ENCODE data around the gene NPEPL1.

Gene NPEPL1

DNA sequence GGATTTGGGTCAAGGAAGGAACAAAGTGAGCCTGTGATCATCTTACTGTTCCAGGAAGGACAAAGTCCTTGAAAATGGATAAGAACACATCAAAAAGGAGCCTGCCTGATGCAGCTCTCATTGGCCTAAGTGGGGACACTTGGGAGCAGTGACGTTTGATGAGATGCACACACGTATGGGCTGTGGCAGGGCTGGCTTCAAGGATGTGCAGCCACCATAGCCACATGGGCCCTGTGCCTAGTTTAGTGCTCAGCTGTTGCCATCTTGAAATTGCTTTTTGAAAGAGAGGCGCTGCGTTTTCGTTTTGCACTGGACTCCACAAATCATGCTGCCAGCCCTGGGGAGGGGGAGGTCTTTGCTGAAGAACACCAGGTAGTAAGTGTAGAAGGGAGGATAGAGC lies 6.6 kb upstream of the NPEPL1 start:
- DNase-seq, result no peak

DNA sequence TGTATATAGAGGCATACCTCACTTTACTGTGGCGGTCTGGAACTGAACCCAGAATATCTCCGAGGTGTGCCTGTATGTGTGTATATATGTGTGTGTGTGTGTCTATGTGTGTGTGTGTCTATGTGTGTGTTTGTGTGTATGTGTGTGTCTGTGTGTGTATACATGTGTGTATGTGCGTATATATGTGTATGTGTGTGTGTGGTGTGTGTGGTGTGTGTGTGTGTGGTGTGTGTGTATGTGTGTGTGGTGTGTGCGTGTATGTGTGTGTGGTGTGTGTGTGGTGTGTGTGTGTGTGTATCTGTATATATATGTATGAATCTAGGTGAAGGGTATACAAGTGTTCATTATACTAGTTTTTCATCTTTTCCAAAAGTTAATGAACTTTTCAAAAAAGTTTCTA lies 4.2 kb upstream of the NPEPL1 start:
- DNase-seq, result no peak

GRCh38 chr20:58688840-58689239 lies 3.8 kb upstream of the NPEPL1 start:
- DNase-seq, result no peak

DNA sequence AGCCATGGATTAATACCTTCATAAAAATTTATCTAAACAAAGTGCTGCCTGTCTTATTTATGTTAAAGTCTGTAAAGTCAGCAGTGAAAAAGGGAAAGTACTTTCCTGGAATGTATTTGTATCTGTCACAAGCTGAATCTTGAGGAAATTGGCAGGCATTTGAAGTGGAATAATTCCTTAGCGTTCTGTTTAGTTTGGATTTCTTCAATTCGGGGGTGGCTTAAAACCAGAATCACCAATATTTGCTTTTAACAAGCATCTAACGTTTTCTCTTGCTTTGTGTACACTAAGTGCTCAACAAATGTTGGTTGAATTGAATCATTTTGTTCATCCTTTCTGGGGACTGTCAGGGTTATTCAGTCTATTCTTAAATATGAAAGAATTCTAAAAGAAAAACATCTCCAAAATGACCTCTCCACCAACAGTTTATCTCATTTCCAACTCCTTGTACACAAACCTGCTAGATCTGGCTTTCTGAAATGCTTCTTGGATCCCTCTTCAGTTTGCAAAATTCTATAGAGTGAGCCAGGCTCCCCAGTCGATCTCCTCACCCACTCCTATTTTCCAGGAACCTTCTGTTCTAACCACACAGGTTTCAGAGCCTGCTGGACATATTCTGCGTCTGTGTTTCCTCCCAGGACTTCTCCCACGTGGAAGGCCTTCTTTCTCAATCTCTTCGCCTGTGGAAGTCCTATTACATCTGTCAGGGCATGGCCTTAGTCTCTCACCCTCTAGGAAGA lies 2.0 kb upstream of the NPEPL1 start:
- no peak for DNase-seq

DNA sequence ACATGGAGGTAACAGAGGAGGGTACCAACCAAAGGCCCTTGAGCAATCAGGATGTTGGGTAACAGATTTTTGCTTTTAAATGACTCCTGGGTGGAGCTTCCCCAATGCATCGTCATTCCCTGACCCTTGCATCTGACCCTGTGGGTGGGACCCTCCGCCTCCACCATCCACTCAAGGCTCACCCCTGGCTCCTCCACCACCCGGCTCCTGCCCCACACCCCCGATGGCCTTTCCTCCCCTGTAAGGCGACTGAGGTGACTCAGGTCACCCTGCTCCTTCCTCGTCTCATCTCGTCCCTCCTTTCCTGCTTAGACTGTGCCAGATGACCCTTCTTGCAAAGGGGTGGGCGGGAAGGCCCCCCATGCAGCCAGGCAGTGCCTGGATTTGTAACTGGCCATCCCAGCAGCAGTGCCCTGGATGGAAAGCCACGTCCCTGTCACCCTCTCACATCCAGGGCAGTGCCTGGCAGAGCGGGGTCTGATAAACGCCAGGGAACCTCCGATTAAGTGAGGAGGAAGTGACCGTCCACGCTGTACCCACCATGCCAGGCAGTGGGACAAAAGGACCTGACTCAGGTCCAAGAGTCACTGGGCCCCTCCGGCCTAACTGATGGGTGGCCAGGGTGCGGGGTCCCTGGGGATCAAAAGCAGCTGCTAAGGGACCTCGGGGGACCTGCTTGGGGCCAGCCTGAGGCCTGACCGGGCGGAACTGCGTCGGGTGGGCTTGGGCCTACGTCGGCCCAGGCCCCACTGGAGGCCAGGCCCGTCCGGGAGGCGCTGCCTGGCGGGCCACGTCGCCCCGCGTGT lies 624 bp upstream of the NPEPL1 start:
- no peak for DNase-seq

GRCh38 chr20:58693226-58694006 lies 816 bp downstream of the NPEPL1 start:
- no peak for DNase-seq

DNA sequence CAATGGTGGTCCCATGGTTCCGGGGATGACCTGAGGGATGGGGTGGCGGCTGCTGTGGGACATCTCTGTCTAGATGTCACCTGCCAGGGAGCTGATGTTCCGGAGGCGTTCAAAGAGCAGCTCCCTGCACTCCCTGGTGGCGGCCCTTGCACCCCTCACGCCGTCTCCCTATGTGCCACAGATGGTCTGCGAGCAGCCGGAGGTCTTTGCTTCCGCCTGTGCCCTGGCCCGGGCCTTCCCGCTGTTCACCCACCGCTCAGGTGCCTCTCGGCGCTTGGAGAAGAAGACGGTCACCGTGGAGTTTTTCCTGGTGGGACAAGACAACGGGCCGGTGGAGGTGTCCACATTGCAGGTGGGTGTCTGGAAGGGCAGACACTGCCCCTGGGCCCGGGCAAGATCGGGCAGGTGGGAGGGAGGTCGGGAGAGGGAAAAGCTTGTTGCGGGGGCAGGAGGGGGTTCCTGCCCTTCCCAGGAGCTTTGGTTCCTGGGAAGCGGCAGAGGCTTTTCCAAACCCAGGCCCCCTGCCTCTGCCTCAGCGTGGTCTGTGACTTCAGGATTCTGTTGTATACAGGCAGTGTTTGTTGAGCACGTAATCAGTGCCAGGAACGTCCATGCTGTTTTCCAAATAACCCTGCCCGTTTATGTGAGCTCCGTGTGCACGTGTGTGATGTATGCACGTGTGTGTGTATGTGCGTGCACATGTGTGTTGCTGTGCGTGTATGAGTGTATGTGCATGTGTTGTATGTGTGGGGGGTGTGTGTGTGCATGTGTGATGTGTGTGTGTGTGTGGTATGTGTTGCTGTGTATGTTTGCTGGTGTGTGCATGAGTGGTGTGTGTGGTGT lies 1.9 kb downstream of the NPEPL1 start:
- no peak for DNase-seq

DNA sequence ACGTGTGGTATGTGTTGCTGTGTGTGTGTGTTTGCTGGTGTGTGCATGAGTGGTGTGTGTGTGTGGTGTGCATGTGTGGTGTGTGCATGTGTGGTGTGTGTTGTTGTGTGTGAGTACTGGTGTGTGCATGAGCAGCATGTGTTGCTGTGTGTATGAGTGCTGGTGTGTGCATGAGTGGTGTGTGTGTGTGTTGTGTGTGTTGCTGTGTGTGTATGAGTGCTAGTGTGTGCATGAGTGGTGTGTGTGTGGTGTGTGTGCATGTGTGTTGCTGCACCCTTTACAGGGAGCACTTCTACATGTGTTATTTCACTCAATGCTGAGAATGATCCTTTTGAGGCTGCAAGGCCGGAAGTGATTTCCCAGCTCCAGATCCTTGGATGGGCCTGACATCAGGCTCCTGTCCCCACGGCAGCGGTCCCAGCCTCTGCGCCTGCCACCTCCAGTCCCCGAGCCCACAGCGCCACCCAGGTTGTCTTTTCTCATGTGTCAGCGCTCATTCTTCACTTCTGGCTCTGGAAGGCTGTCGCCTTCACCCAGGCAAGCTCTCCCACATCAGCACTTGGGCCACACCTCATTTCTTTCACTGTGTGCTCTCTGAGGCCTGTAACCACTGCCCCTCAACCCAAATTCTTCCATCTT lies 2.6 kb downstream of the NPEPL1 start:
- no peak for DNase-seq

- no peak for DNase-seq
Measured at GRCh38 chr20:58695895-58696375, 3.3 kb downstream of the NPEPL1 start.

GRCh38 chr20:58696411-58696961 lies 3.9 kb downstream of the NPEPL1 start:
- DNase-seq, result no peak

GRCh38 chr20:58697201-58697866 lies 4.7 kb downstream of the NPEPL1 start:
- DNase-seq, result no peak

GRCh38 chr20:58697867-58698703 lies 5.5 kb downstream of the NPEPL1 start:
- no peak for DNase-seq

DNA sequence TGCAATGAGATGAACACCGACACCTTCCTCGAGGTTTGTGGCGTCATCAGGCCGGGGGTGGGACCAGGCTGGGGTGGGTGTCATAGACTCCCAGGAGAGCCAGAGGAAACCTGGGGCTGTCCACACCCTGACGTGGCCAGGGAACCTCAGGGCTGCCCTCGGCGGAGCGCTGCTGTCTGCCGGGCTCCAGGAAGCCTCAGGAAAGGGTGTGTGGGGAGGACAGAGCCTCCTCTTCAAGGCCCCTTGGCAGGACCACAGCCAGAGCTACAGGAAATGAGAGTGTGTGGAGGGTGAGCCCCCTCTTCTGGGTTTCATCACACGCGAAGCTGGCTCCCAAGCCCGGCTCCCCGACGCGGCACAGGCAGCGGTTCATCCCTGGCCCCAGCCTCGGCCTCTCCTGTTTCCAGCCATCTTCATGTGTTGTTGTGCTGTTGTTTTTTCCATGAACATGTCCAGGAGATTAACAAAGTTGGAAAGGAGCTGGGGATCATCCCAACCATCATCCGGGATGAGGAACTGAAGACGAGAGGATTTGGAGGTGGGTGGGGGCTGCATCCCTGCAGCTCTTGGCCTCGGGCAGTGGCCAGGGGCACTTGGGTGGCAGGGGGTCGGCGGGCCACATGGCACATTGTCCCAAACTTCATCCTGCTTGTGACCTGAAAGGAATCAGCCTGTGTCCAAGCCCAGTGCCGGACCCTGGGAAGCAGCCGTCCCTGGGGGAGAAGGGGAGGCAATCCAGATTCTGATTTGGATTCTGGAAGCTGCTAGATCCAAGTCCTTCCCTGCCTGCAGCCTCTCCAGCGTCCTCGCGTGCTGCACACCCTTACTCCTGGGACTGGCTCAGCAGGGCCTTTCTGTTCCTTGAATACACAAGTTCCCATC lies 6.4 kb downstream of the NPEPL1 start:
- no peak for DNase-seq

DNA sequence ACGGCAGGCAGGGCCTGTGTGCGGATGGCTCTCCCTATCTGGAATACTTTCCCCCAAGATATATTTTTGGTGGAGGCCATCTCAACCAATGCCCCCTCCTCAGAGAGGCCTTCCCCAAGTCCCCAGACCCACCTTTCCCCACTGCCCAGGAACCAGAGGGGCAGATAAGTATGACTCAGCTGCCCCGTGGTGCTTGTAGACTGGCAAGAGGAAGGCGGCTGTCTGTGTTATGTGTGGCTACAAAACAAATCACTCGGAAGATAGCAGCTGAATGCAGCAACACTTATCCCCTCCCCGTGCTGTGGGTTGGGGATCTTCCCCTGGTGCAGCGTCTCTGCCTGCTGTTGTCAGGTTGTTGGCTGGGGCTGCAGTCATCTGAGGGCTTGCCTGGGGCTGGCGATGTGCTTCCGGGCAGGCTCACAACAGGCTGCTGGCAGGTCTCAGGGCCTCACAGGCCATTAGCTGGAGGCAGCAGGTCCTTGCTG lies 7.1 kb downstream of the NPEPL1 start:
- DNase-seq, result no peak

GRCh38 chr20:58700121-58700821 lies 7.7 kb downstream of the NPEPL1 start:
- DNase-seq, result no peak

DNA sequence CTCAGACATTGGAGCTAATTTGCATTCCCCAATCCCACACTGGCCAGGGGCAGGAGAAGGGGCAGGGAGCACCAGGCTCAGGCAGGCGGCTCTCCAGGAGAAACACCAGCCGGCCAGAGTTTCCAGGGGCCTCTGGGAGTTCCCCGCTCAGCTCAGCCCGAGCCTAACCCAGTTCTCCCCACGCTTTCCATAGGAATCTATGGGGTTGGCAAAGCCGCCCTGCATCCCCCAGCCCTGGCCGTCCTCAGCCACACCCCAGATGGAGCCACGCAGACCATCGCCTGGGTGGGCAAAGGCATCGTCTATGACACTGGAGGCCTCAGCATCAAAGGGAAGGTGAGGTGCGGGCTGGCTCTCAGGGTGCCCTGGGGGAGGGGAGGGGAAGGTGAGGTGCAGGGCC lies 8.2 kb downstream of the NPEPL1 start:
- no peak for DNase-seq

GRCh38 chr20:58701431-58702160 lies 9.0 kb downstream of the NPEPL1 start:
- DNase-seq, result no peak

- no peak for DNase-seq
Measured at GRCh38 chr20:58702161-58702510, 9.5 kb downstream of the NPEPL1 start.
